HepG2 (cell line): Measurements from ENCODE around the gene NRN1L. TPM values are rescaled to one million over a fixed set of nuclear protein-coding genes. Genes with fewer than 3 reads are reported as not detected.

Source experiments
- ATAC-seq: fragments of 200-7000 bp; cut with Tn5 transposase; 3 replicates; pipeline ENCODE4 v1.9.1; 2020; ENCODE audit warnings: mild to moderate bottlenecking, moderate library complexity
- BruUV-seq: library from RNA; stranded (reverse); fragments of 400-500 nt; replicated peaks from 2 replicates; lab custom pipeline; 2021; lab: Mats Ljungman, UMichigan
- CTCF ChIA-PET: fragments of 300-600 bp; formaldehyde crosslinking; extraction: SDS; loops from one replicate; lab custom pipeline; 2021; ENCODE audit warnings: low total read pairs, inconsistent platforms, low intra/inter-chr PET ratio; lab: Yijun Ruan, JAX
- POLR2A ChIA-PET: fragments of 350-600 bp; sonication (Branson Sonifier 250); formaldehyde crosslinking; loops from one replicate; lab custom pipeline; 2020; ENCODE audit warnings: antibody characterized with exemption, inconsistent platforms; lab: Yijun Ruan, JAX
- DNase-seq: peaks from one replicate; pipeline ENCODE4 v3.0.0-alpha.2; 2015; ENCODE audit warnings: low spot score
- FAIRE-seq: peaks from 3 replicates; lab custom pipeline; 2011; peaks lifted over from hg19 to GRCh38; lab: Jason Lieb, UNC
- H2AFZ ChIP-seq: one replicate; pipeline ENCODE4 v1.6.1; 2011; ENCODE audit warnings: low read length, inconsistent platforms
- H3K27ac ChIP-seq: fragments of 300-600 bp; 3 replicates; pipeline ENCODE4 v1.8.0; 2011; ENCODE audit warnings: mixed run types, mild to moderate bottlenecking, mixed read lengths, low read length, inconsistent platforms; ENCODE audit not compliant: insufficient read depth; ENCODE audit errors: extremely low read length
- H3K27me3 ChIP-seq, 2 experiments: fragments of 200-600 bp in 1 of 2; 2 replicates in 1 of 2; 3 replicates in 1 of 2; pipeline versions ENCODE4 v1.6.0 to v1.8.0; 2011; ENCODE audit warnings: low read length in 2 of 2, mild to moderate bottlenecking in 2 of 2, moderate library complexity in 2 of 2, inconsistent platforms in 1 of 2; ENCODE audit not compliant: insufficient read depth in 2 of 2, control insufficient read depth in 1 of 2
- H3K36me3 ChIP-seq, 2 experiments: fragments of 200-600 bp in 1 of 2; replicated peaks in 1 of 2; 2 replicates in 1 of 2; 3 replicates in 1 of 2; pipeline versions ENCODE4 v1.5.1 to v1.8.0; 2011; ENCODE audit warnings: low read length in 2 of 2, inconsistent platforms in 1 of 2; ENCODE audit not compliant: insufficient read depth in 2 of 2, control insufficient read depth in 1 of 2
- H3K4me1 ChIP-seq: 2 replicates; pipeline ENCODE4 v1.5.1; 2012; ENCODE audit warnings: low read length, inconsistent platforms; ENCODE audit not compliant: insufficient read depth
- H3K4me2 ChIP-seq: 2 replicates; pipeline ENCODE4 v1.6.0; 2011; ENCODE audit warnings: low read depth, low read length, inconsistent platforms
- H3K4me3 ChIP-seq, 3 experiments: fragments of 200-600 bp in 1 of 3; sonication (generic), shearing (Covaris generic) in 1 of 3; replicated peaks in 1 of 3; 2 replicates each; pipeline ENCODE4 v1.5.1; 2011 to 2016; ENCODE audit warnings: low read length in 3 of 3, inconsistent platforms in 2 of 3, low read depth in 2 of 3, mild to moderate bottlenecking in 2 of 3, control low read depth in 1 of 3, mixed read lengths in 1 of 3; ENCODE audit not compliant: insufficient read depth in 1 of 3
- H3K79me2 ChIP-seq: one replicate; pipeline ENCODE4 v1.6.1; 2011; ENCODE audit warnings: low read length, inconsistent platforms; ENCODE audit not compliant: insufficient read depth
- H3K9ac ChIP-seq: 2 replicates; pipeline ENCODE4 v1.6.0; 2011; ENCODE audit warnings: mild to moderate bottlenecking, low read depth, low read length, inconsistent platforms; ENCODE audit not compliant: insufficient read depth
- H3K9me3 ChIP-seq: 2 replicates; pipeline ENCODE4 v1.5.1; 2012; ENCODE audit warnings: mild to moderate bottlenecking, low read length
- H4K20me1 ChIP-seq: 2 replicates; pipeline ENCODE4 v1.6.0; 2011; ENCODE audit warnings: inconsistent platforms, mild to moderate bottlenecking, low read length, moderate library complexity; ENCODE audit not compliant: insufficient read depth
- ATF7 ChIP-seq, 2 experiments: fragments of 450-650 bp in 1 of 2; sonication (generic) in 1 of 2; formaldehyde crosslinking in 1 of 2; IDR thresholded peaks; 2 replicates each; pipeline versions ENCODE4 v1.4.0 to v1.6.1; 2016 to 2020; ENCODE audit warnings: antibody characterized with exemption in 1 of 2, mild to moderate bottlenecking in 1 of 2, missing genetic modification reagents in 1 of 2
- CREM ChIP-seq, 2 experiments: sonication (generic) in 1 of 2; formaldehyde crosslinking in 1 of 2; IDR thresholded peaks; 2 replicates each; pipeline versions ENCODE4 v1.4.0 to v1.6.1; 2016 to 2020; ENCODE audit warnings: antibody characterized with exemption in 1 of 2, mild to moderate bottlenecking in 1 of 2, missing genetic modification reagents in 1 of 2
- FOXA1 ChIP-seq, 2 experiments: fragments of 450-650 bp in 1 of 2; sonication (generic) in 1 of 2; formaldehyde crosslinking in 1 of 2; IDR thresholded peaks; 2 replicates each; pipeline versions ENCODE4 v1.4.0 to v1.6.1; 2016 to 2020; ENCODE audit warnings: missing genetic modification reagents in 1 of 2
- KDM5B ChIP-seq: sonication (generic); formaldehyde crosslinking; IDR thresholded peaks from 2 replicates; pipeline ENCODE4 v1.4.0; 2020; ENCODE audit warnings: missing genetic modification reagents, mild to moderate bottlenecking, borderline replicate concordance
- POLR2A ChIP-seq, 2 experiments: IDR thresholded peaks; 2 replicates each; pipeline ENCODE4 v1.6.1; 2011; ENCODE audit warnings: low read depth in 2 of 2, low read length in 2 of 2, mild to moderate bottlenecking in 1 of 2, moderate library complexity in 1 of 2; ENCODE audit not compliant: insufficient read depth in 1 of 2
- SALL1 ChIP-seq: sonication (generic); formaldehyde crosslinking; IDR thresholded peaks from 2 replicates; pipeline ENCODE4 v1.8.0; 2022; ENCODE audit warnings: mild to moderate bottlenecking, missing genetic modification reagents
- SAP130 ChIP-seq: IDR thresholded peaks from 2 replicates; pipeline ENCODE4 v1.6.1; 2016; ENCODE audit warnings: low read depth
- SMC3 ChIP-seq: IDR thresholded peaks from 2 replicates; pipeline ENCODE4 v1.6.1; 2011; ENCODE audit warnings: low read length, improper control_type of control experiment
- SP1 ChIP-seq, 2 experiments: fragments of 450-650 bp in 1 of 2; sonication (generic) in 1 of 2; formaldehyde crosslinking in 1 of 2; IDR thresholded peaks; 2 replicates each; pipeline versions ENCODE4 v1.4.0 to v1.6.1; 2016 to 2020; ENCODE audit warnings: missing genetic modification reagents in 1 of 2
- UBTF ChIP-seq: sonication (generic); formaldehyde crosslinking; IDR thresholded peaks from 2 replicates; pipeline ENCODE4 v1.4.0; 2020; ENCODE audit warnings: mild to moderate bottlenecking, missing genetic modification reagents
- YY1 ChIP-seq: IDR thresholded peaks from 2 replicates; pipeline ENCODE4 v1.6.1; 2011; ENCODE audit warnings: low read length, low read depth, moderate library complexity, mild to moderate bottlenecking; ENCODE audit not compliant: insufficient read depth, insufficient replicate concordance
- ZBTB43 ChIP-seq: sonication (generic); formaldehyde crosslinking; conservative IDR thresholded peaks from 2 replicates; pipeline ENCODE4 v1.4.0; 2020; ENCODE audit warnings: missing genetic modification reagents
- ZNF432 ChIP-seq: sonication (generic); formaldehyde crosslinking; IDR thresholded peaks from 2 replicates; pipeline ENCODE4 v1.5.0; 2020; ENCODE audit warnings: missing genetic modification reagents, mild to moderate bottlenecking, borderline replicate concordance
- ZNF576 ChIP-seq: sonication (generic); formaldehyde crosslinking; IDR thresholded peaks from 2 replicates; pipeline ENCODE4 v1.4.0; 2020; ENCODE audit warnings: mild to moderate bottlenecking, missing genetic modification reagents
- ZNF672 ChIP-seq: sonication (generic); formaldehyde crosslinking; IDR thresholded peaks from 2 replicates; pipeline ENCODE4 v1.8.1; 2022; ENCODE audit warnings: missing genetic modification reagents
- ZNF746 ChIP-seq: sonication (generic); formaldehyde crosslinking; IDR thresholded peaks from 2 replicates; pipeline ENCODE4 v1.8.0; 2022; ENCODE audit warnings: mild to moderate bottlenecking, missing genetic modification reagents
- WGBS: methylation state at CpG from one replicate; pipeline ENCODE4 v1.1.6; 2017; ENCODE audit warnings: low lambda C conversion rate; 5-methylcytosine and 5-hydroxymethylcytosine counted together
- in situ Hi-C: cut with HindIII; loops from 2 replicates; pipeline ENCODE4 v1.10.0; 2017; ENCODE audit warnings: low pct_unique_long_range_greater_than_20kb; ENCODE audit not compliant: extremely low pct_ligation_motif_present
- intact Hi-C: fragments of 100-400 bp; cut with micrococcal nuclease; formaldehyde crosslinking; loops from one replicate; pipeline ENCODE4 v1.10.0; 2022; ENCODE audit not compliant: unreplicated experiment
- polyA plus RNA-seq, 8 experiments: library from polyadenylated mRNA; depleted of rRNA in 3 of 8; stranded (reverse) in 7 of 8; unstranded in 1 of 8; fragments of >200 nt; fragmentation: Illumina TruSeq in 4 of 8; extraction: Trizol in 4 of 8; gene quantifications; 2 replicates each; pipeline versions ENCODE4 v1.2.1 to v1.2.3, GENCODE V29; 2011 to 2016; ENCODE audit warnings: low read depth in 4 of 8, missing spikeins in 1 of 8, mixed read lengths in 1 of 8; ENCODE audit not compliant: insufficient read depth in 1 of 8
- total RNA-seq, 5 experiments: library from RNA; depleted of rRNA; stranded (reverse); fragments of >200 nt; fragmentation: Illumina TruSeq; extraction: Trizol; gene quantifications; 2 replicates each; pipeline ENCODE4 v1.2.3, GENCODE V29; 2016; ENCODE audit warnings: low read depth in 1 of 5

NRN1L gene
- total and polyA plus RNA-seq, 2 of the 13 experiments (the other 11 are each of a cell fraction or from before 2014, with no cell fraction given): 0.53 to 1.2 TPM

GRCh38 chr16:67928147-67928546 is 43.5 kb downstream of the NRN1L start (continued):
- TF ChIP-seq ATF7 (IDR thresholded peaks at IDR 0.05): no peak
- 0 out of 2 replicates have a peak, but pooled peaks have one; percentile 25 for TF ChIP-seq ATF7 (CRISPR knock-in tag; IDR thresholded peaks at IDR 0.05)
- no peak for TF ChIP-seq YY1
- TF ChIP-seq CREM (IDR thresholded peaks at IDR 0.05): no peak
- TF ChIP-seq CREM (CRISPR knock-in tag; IDR thresholded peaks at IDR 0.05): 0 out of 2 replicates have a peak, but pooled peaks have one; percentile 25

- Histone ChIP-seq H3K79me2 (no peaks in the 10 kb centered on the region), H3K9me3 (no peaks in the 10 kb centered on the region), H4K20me1 (no peaks in the 10 kb centered on the region; the same call in 1 of the 2 replicates), H3K27me3 (no peaks in the 10 kb centered on the region), H3K9ac (no peak overlapping the region), H2AFZ (no peak overlapping the region), H3K27ac (no peak overlapping the region), H3K4me3 (no peak overlapping the region), H3K36me3 (peaks cover 19 to 29% of the 10 kb centered on the region in 2 experiments), H3K4me1 (peaks cover 3% of the 10 kb centered on the region), H3K4me2 (no peak overlapping the region)
- WGBS: 49% methylated on average over 15 of the region's 16 CpGs
- DNase-seq (peak; percentile 69), FAIRE-seq (peak; percentile 64), ATAC-seq (peak; percentile 71)
- ChIA-PET POLR2A (interaction anchor here (0.7 to 1.7 kb wide), 3 partner anchors 9 to 37 kb away, joined by 3 to 5 read pairs (median 4); partner anchors contain the start of gene LCAT), CTCF (interaction anchor here (1.4 to 5.5 kb wide), 7 partner anchors 13 to 256 kb away, joined by 3 to 63 read pairs (median 5); partner anchors contain the start of genes NRN1L, PSKH1 and THAP11)
- BruUV-seq: TSS peak; percentile 10
- intact Hi-C loops (loop anchor here (1.0 to 5.0 kb wide), 4 partner anchors 36 to 256 kb away; partner anchors contain the start of gene PSKH1), in situ Hi-C loops (loop anchor here (5.0 kb wide), 2 partner anchors 41 to 111 kb away; no protein-coding TSS in a partner anchor)
- peak; percentile 62; the same call in 1 of the 2 replicates for TF ChIP-seq ZBTB43 (CRISPR knock-in tag)
- TF ChIP-seq SP1 (IDR thresholded peaks at IDR 0.05): no peak
- TF ChIP-seq SP1 (CRISPR knock-in tag; IDR thresholded peaks at IDR 0.05): peak; percentile 54; the same call in 1 of the 2 replicates
- peak; percentile 44; the same call in 1 of the 2 replicates for TF ChIP-seq SALL1 (CRISPR knock-in tag)
- TF ChIP-seq ATF7 (IDR thresholded peaks at IDR 0.05): no peak
- TF ChIP-seq ATF7 (CRISPR knock-in tag; IDR thresholded peaks at IDR 0.05): no peak
- TF ChIP-seq ZNF432 (CRISPR knock-in tag): no peak
- TF ChIP-seq UBTF (CRISPR knock-in tag): peak; percentile 49; the same call in 1 of the 2 replicates
- TF ChIP-seq FOXA1 (IDR thresholded peaks at IDR 0.05): no peak
- peak; percentile 12; the same call in 1 of the 2 replicates for TF ChIP-seq FOXA1 (CRISPR knock-in tag; IDR thresholded peaks at IDR 0.05)
- TF ChIP-seq SAP130 (CRISPR knock-in tag): peak; percentile 48
- TF ChIP-seq ZNF746 (CRISPR knock-in tag): 0 out of 2 replicates have a peak, but pooled peaks have one; percentile 7
- TF ChIP-seq ZNF576 (CRISPR knock-in tag): 0 out of 2 replicates have a peak, but pooled peaks have one; percentile 50
- TF ChIP-seq SMC3: peak; percentile 95
- TF ChIP-seq KDM5B: no peak
- TF ChIP-seq ZNF672 (CRISPR knock-in tag): peak; percentile 51; the same call in 1 of the 2 replicates
- 0 out of 4 replicates have a peak, but pooled peaks of 1 of the 2 experiments have one; percentile 8 for TF ChIP-seq POLR2A (IDR thresholded peaks at IDR 0.05; ENCODE audit: insufficient read depth in 1 of 2, low read depth in 2 of 2, low read length in 2 of 2)
Observed at GRCh38 chr16:67928561-67929364, 44.1 kb downstream of the NRN1L start.
